ENCODE results near the gene ZBTB8A.

- TF ChIP-seq, protein P1, sequence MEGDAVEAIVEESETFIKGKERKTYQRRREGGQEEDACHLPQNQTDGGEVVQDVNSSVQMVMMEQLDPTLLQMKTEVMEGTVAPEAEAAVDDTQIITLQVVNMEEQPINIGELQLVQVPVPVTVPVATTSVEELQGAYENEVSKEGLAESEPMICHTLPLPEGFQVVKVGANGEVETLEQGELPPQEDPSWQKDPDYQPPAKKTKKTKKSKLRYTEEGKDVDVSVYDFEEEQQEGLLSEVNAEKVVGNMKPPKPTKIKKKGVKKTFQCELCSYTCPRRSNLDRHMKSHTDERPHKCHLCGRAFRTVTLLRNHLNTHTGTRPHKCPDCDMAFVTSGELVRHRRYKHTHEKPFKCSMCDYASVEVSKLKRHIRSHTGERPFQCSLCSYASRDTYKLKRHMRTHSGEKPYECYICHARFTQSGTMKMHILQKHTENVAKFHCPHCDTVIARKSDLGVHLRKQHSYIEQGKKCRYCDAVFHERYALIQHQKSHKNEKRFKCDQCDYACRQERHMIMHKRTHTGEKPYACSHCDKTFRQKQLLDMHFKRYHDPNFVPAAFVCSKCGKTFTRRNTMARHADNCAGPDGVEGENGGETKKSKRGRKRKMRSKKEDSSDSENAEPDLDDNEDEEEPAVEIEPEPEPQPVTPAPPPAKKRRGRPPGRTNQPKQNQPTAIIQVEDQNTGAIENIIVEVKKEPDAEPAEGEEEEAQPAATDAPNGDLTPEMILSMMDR (IDR thresholded peaks at IDR 0.05), result no peak
- TF ChIP-seq POLR2AphosphoS5 (IDR thresholded peaks at IDR 0.05) (no peak), POLR2A (IDR thresholded peaks at IDR 0.05) (no peak)
These were observed 67.5 kb downstream of the ZBTB8A start for GRCh38 chr1:32606565-32607371.

All from breast epithelium (tissue), 3 donors.